AG04450 (cell line): ENCODE measurements around the gene FBN2. TPM values are rescaled to one million over a fixed set of nuclear protein-coding genes. Genes with fewer than 3 reads are reported as not detected.

Source experiments
- CTCF ChIA-PET: fragments of 300-600, 350-600 bp; formaldehyde crosslinking; extraction: SDS; loops from one replicate; lab custom pipeline; 2022; ENCODE audit warnings: antibody characterized with exemption, inconsistent platforms; lab: Charles Lee
- POLR2A ChIA-PET: fragments of 350-600 bp; formaldehyde crosslinking; extraction: SDS; loops from one replicate; lab custom pipeline; 2021; ENCODE audit warnings: antibody characterized with exemption, inconsistent platforms; lab: Yijun Ruan, JAX
- DNase-seq: peaks from one replicate; pipeline ENCODE4 v3.0.0-alpha.2; 2011; ENCODE audit warnings: low read depth, low spot score
- H3K27ac ChIP-seq: one replicate; pipeline ENCODE4 v1.5.1; 2012; ENCODE audit warnings: low read depth, low read length, control low read depth
- H3K27me3 ChIP-seq: one replicate; pipeline ENCODE4 v1.6.0; 2012; ENCODE audit warnings: low read length; ENCODE audit not compliant: control insufficient read depth, insufficient read depth
- H3K4me3 ChIP-seq: 2 replicates; pipeline ENCODE4 v1.5.1; 2011; ENCODE audit warnings: mild to moderate bottlenecking, low read depth, low read length, control low read depth
- H3K9me3 ChIP-seq: 2 replicates; pipeline ENCODE4 v1.5.1; 2012; ENCODE audit warnings: low read length; ENCODE audit not compliant: control insufficient read depth, insufficient read depth
- polyA plus RNA-seq: library from polyadenylated mRNA; depleted of rRNA; stranded (reverse); fragments of >200 nt; gene quantifications from 2 replicates; pipeline ENCODE4 v1.2.3, GENCODE V29; 2011
- TF ChIP-seq, protein P1 (sequence below): IDR thresholded peaks from 2 replicates; pipeline ENCODE4 v1.5.1; 2011; ENCODE audit warnings: low read depth, low read length, control low read depth, inconsistent platforms

The FBN2 gene
- polyA plus RNA-seq, 1 experiment, result 46.5 TPM

DNA sequence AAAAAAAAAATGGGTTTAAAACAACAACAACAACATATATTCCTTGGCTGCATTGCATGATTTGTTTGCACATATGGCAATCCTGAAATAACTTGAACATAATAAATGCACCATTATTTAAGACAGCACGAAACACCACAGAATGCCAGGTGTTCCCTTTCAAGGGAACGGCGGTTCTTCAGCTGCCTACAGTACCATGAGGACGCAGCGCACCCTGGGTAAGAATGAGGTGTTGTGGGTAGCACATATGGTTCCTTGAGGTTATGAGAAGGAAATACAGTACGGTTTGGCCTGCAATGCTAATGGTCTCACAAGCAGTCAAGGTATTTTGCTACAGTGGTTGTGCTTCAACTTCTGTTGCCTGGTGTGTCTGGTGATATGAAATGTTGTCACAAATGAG is 279.7 kb downstream of the FBN2 start:
- ChIA-PET CTCF (interaction anchor here (0.7 kb wide), 2 partner anchors 391 to 639 kb away, joined by 3 read pairs; no protein-coding TSS in a partner anchor), POLR2A (no interaction called here)
- Histone ChIP-seq H3K4me3 (no peak overlapping the region), H3K27ac (no peak overlapping the region), H3K27me3 (no peaks in the 10 kb centered on the region), H3K9me3 (no peaks in the 10 kb centered on the region)
- TF ChIP-seq, protein P1, sequence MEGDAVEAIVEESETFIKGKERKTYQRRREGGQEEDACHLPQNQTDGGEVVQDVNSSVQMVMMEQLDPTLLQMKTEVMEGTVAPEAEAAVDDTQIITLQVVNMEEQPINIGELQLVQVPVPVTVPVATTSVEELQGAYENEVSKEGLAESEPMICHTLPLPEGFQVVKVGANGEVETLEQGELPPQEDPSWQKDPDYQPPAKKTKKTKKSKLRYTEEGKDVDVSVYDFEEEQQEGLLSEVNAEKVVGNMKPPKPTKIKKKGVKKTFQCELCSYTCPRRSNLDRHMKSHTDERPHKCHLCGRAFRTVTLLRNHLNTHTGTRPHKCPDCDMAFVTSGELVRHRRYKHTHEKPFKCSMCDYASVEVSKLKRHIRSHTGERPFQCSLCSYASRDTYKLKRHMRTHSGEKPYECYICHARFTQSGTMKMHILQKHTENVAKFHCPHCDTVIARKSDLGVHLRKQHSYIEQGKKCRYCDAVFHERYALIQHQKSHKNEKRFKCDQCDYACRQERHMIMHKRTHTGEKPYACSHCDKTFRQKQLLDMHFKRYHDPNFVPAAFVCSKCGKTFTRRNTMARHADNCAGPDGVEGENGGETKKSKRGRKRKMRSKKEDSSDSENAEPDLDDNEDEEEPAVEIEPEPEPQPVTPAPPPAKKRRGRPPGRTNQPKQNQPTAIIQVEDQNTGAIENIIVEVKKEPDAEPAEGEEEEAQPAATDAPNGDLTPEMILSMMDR, result no peak
- DNase-seq, result no peak

DNA sequence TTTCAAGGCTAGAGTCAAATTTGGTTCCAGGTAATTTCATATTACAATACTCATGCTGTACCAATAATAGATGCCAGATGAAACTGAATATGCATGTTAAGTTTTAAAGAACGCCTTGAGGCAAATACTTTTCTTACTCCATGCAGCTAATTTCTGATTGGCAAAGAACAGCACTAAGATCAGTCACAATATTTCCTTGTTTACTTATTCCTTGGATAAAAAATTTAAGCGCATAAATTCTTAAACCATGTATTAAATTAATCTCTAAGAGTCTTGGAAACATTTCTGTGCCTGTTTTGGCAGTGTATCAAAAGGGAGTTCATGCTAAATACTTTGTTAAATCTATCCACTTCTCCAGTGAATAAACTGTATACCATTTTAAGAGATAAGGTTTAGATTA is 281.0 kb downstream of the FBN2 start:
- Histone ChIP-seq H3K27me3 (no peaks in the 10 kb centered on the region), H3K27ac (no peak overlapping the region), H3K9me3 (no peaks in the 10 kb centered on the region), H3K4me3 (no peak overlapping the region)
- POLR2A ChIA-PET, result no interaction called here
- DNase-seq, result no peak
- CTCF ChIA-PET, result no interaction called here
- TF ChIP-seq, protein P1, result no peak

DNA sequence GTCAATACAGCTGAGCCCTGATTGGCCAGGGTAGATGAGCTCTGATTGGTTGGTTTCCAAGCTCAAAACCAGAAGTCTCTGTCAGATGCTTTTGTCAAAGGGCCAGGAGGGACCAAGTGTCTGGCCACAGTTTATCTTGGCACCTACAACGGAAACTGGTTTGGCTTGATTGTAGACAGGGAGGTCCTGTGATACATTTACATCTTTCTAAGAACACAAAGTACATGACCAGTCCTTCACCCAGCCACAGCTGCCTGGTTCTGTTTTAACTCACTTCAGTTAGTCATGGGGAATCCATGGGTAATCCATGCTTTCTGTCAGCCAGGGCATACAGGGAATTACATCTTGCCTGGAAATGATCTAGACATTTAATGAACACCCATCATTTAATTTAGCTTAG is 283.3 kb downstream of the FBN2 start:
- Histone ChIP-seq H3K27ac (no peak overlapping the region), H3K9me3 (no peaks in the 10 kb centered on the region), H3K4me3 (no peak overlapping the region), H3K27me3 (no peaks in the 10 kb centered on the region)
- CTCF ChIA-PET, result interaction anchor here (0.5 to 0.6 kb wide), 2 partner anchors 21 to 23 kb away, joined by 4 to 5 read pairs; no protein-coding TSS in a partner anchor
- POLR2A ChIA-PET, result no interaction called here
- DNase-seq, result no peak
- TF ChIP-seq, protein P1, result no peak

DNA sequence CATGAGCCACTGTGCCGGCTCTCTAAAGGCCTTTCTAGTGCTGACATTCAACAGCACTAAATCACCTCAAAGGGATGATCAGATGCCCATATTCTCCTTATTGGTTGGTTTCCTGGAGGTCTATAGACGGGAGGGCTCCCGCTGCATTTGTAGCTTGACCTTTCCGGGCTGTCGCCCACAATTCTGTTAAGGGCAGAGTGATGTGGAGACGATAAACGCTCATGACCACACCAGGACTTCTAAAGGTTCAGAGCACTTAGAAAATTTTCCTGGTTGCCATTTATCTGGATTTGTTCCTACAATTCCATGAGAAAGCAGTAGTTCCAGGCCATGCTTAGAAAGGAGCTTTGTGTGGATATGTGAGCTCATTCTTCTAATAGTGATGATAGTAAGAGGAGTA is 284.2 kb downstream of the FBN2 start:
- DNase-seq, result no peak
- Histone ChIP-seq H3K27ac (no peak overlapping the region), H3K4me3 (no peak overlapping the region), H3K9me3 (no peaks in the 10 kb centered on the region), H3K27me3 (no peaks in the 10 kb centered on the region)
- ChIA-PET POLR2A (no interaction called here), CTCF (interaction anchor here (0.5 kb wide), 1 partner anchor 246 kb away, joined by 3 read pairs; no protein-coding TSS in a partner anchor)
- TF ChIP-seq, protein P1, result no peak

DNA sequence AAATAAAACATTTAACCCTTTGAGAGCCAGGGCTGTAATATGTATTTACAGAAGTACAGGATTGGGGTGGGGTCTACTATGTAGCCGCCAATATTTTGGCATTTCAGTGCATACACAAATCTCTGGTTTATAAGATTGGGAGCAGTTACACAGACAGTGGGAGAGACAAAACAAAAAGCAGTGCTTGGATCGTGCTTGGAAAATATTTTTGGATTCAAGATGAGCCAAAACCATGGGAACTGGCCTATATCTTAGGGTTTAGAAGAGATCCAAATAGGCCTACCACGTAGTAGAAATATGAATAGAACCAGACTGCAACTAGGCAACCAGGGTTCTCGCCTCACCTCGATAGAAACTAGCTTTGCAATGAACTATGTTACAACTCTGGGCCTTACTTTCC is 284.9 kb downstream of the FBN2 start:
- ChIA-PET POLR2A (no interaction called here), CTCF (interaction anchor here (0.6 kb wide), 1 partner anchor 24 kb away, joined by 5 read pairs; no protein-coding TSS in a partner anchor)
- TF ChIP-seq, protein P1, result no peak
- Histone ChIP-seq H3K4me3 (no peak overlapping the region), H3K27ac (no peak overlapping the region), H3K27me3 (no peaks in the 10 kb centered on the region), H3K9me3 (no peaks in the 10 kb centered on the region)
- DNase-seq, result no peak
